Colonic mucosa (tissue), 4 donors: Measurements from ENCODE around the gene NOVA1. TPM values are rescaled to one million over a fixed set of nuclear protein-coding genes. Genes with fewer than 3 reads are reported as not detected.
A peak's percentile ranks its signal among the peaks of the same experiment; 100 is the strongest.
"Not testable (repeated sequence)": the region's sequence is repeated elsewhere in the genome, so short reads cannot be mapped to it uniquely, and the experiment has no call there.

Source experiments
- DNase-seq: peaks from one replicate; pipeline ENCODE4 v3.0.0-alpha.2; 2020
- H3K27ac ChIP-seq: fragments of 200-600 bp; one replicate; pipeline ENCODE4 v1.8.0; 2021
- H3K27me3 ChIP-seq: fragments of 200-600 bp; one replicate; pipeline ENCODE4 v1.8.0; 2021
- H3K36me3 ChIP-seq: fragments of 200-600 bp; one replicate; pipeline ENCODE4 v1.8.0; 2021
- H3K4me1 ChIP-seq: fragments of 200-600 bp; one replicate; pipeline ENCODE4 v1.8.0; 2021; ENCODE audit warnings: mild to moderate bottlenecking
- H3K4me3 ChIP-seq: fragments of 200-600 bp; one replicate; pipeline ENCODE4 v1.8.0; 2021
- H3K9ac ChIP-seq, 2 donors: one replicate each; pipeline ENCODE4 v1.7.0; 2013; ENCODE audit warnings: control low read depth in 2 of 2, low read depth in 2 of 2, low read length in 2 of 2
- H3K9me3 ChIP-seq: fragments of 200-600 bp; one replicate; pipeline ENCODE4 v1.8.0; 2021
- CTCF ChIP-seq: fragments of 200-600 bp; IDR thresholded peaks from one replicate; pipeline ENCODE4 v1.8.0; 2022; ENCODE audit warnings: antibody characterized with exemption, mild to moderate bottlenecking
- intact Hi-C: fragments of 100-400 bp; cut with DNase I; formaldehyde crosslinking; loops from one replicate; pipeline ENCODE4 v1.14.1; 2022
- total RNA-seq, 2 donors: library from RNA; stranded (reverse); fragmentation: NEBNext Ultra II Directional in 1 of 2; extraction: Animal tissue kit (Norgen Biotek cat#: 25700) in 1 of 2; gene quantifications; one replicate each; pipeline ENCODE4 v1.2.1, GENCODE V29; 2021
- donor health status: healthy.
- donor health status: DM: no; HTN: no; CAD: no.
- donor health status: DM: no; HTN: no; CAD: no.

Gene NOVA1
- 1 to 10 TPM; 3.6 to 3.7 TPM for total RNA-seq

- TF ChIP-seq CTCF = no peak
- no peaks in the 10 kb centered on the region for H3K9me3 ChIP-seq
- no peaks in the 10 kb centered on the region for H3K27me3 ChIP-seq
- H3K9ac ChIP-seq = peak within 1 kb of the TSS in 1 of 2 donors; percentile 74
- peak within 1 kb of the TSS; percentile 57 for H3K4me3 ChIP-seq
- H3K36me3 ChIP-seq = no peaks in the 10 kb centered on the region
- peak; percentile 32 for DNase-seq
- intact Hi-C loops = no loop called here
- no peaks in the 10 kb centered on the region for H3K4me1 ChIP-seq
- H3K27ac ChIP-seq = peak within 1 kb of the TSS; percentile 50
These were observed at the start of gene NOVA1 for GRCh38 chr14:26597589-26598080. Gene NOVA1, minus strand, starts transcription at chr14:26598033. Its CDS starts 597 bp downstream, at chr14:26597436.

DNA sequence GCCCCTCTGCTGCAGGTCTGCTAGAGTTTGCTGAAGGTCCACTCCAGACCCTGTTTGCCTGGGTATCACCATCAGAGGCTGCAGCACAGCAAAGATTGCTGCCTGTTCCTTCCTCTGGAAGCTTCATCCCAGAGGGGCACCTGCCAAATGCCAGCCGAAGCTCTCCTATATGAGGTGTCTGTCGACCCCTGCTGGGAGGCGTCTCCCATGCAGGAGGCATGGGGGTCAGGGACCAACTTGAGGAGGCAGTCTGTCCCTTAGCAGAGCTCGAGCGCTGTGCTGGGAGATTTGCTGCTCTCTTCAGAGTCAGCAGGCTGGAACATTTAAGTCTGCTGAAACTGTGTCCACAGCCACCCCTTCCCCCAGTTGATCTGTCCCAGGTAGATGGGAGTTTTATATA, 47.2 kb upstream of the NOVA1 start:
- H3K4me3 ChIP-seq, H3K27me3 ChIP-seq, intact Hi-C loops, H3K36me3 ChIP-seq, H3K27ac ChIP-seq, DNase-seq, H3K9ac ChIP-seq, H3K4me1 ChIP-seq, H3K9me3 ChIP-seq: not testable (repeated sequence)

GRCh38 chr14:26636561-26636960, 38.7 kb upstream of the NOVA1 start:
- Histone ChIP-seq H3K27me3 (no peaks in the 10 kb centered on the region), H3K9ac (no peak overlapping the region), H3K9me3 (no peaks in the 10 kb centered on the region), H3K4me3 (no peak overlapping the region), H3K4me1 (no peaks in the 10 kb centered on the region), H3K36me3 (no peaks in the 10 kb centered on the region), H3K27ac (no peak overlapping the region)
- no peak for TF ChIP-seq CTCF
- no peak for DNase-seq
- intact Hi-C loops = no loop called here

DNA sequence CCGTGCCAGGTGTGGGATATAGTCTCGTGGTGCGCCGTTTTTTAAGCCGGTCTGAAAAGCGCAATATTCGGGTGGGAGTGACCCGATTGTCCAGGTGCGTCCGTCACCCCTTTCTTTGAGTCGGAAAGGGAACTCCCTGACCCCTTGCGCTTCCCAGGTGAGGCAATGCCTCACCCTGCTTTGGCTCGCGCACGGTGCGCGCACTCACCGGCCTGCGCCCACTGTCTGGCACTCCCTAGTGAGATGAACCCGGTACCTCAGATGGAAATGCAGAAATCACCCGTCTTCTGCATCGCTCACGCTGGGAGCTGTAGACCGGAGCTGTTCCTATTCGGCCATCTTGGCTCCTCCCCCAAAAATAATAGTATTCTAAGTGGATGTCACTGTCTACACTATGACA, 37.1 kb upstream of the NOVA1 start:
- intact Hi-C loops, H3K4me3 ChIP-seq, H3K4me1 ChIP-seq, H3K27me3 ChIP-seq, H3K27ac ChIP-seq, H3K9me3 ChIP-seq, DNase-seq, H3K9ac ChIP-seq, H3K36me3 ChIP-seq: not testable (repeated sequence)

DNA sequence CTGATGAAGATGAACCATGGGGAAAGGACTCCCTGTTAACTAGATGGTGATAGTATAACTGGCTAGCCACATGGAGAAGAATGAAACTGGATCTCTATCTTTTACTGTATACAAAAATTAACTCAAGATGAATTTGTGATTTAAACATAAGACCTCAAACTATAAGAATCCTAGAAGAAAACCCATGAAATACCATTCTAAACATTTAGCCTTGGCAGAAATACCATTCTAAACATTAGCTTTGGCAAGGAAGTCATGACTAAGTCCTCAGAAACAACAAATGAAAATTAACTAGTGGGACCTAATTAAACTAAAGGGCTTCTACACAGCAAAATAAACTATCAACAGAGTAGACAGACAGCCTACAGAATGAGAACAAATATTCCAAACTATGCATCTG, 28.4 kb upstream of the NOVA1 start:
- DNase-seq = no peak
- no peak for TF ChIP-seq CTCF
- Histone ChIP-seq H3K9ac (no peak overlapping the region), H3K36me3 (no peaks in the 10 kb centered on the region), H3K9me3 (no peaks in the 10 kb centered on the region), H3K4me1 (no peaks in the 10 kb centered on the region), H3K27me3 (no peaks in the 10 kb centered on the region), H3K4me3 (no peak overlapping the region), H3K27ac (no peak overlapping the region)
- intact Hi-C loops = no loop called here

DNA sequence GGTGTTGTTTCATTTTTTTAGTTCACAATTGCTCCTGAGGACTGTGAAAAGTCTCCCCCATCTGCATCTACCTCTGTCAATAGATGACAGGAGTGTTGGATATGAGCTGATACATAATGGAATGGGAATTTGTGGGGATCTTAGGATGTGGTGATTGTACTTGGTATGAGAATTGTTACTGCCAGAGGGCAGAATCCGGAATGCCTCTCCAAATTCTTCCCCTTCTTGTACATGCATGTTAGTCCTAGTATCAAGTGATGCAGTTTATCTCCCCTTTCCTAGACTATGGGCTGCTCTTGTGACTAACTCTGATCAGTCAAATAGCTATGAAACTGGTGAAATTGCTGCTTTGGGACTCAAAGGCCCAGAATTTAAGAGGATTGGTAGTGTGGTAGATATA, 24.8 kb upstream of the NOVA1 start:
- DNase-seq = no peak
- Histone ChIP-seq H3K9ac (no peak overlapping the region), H3K9me3 (no peaks in the 10 kb centered on the region), H3K4me3 (no peak overlapping the region), H3K4me1 (no peaks in the 10 kb centered on the region), H3K27ac (no peak overlapping the region), H3K27me3 (no peaks in the 10 kb centered on the region), H3K36me3 (no peaks in the 10 kb centered on the region)
- intact Hi-C loops = no loop called here
- no peak for TF ChIP-seq CTCF
